ENCODE measurements around the gene CSRNP2.
"Not testable (repeated sequence)": the region's sequence is repeated elsewhere in the genome, so short reads cannot be mapped to it uniquely, and the experiment has no call there.

CSRNP2 gene

GRCh38 chr12:51083126-51083833 is at the start of gene CSRNP2:
Gene CSRNP2 (minus strand): TSS chr12:51083596. CDS start chr12:51076561, 7,035 bp downstream.
- peak; percentile 98 for DNase-seq

GRCh38 chr12:51132693-51133092 is 49.3 kb upstream of the CSRNP2 start:
- no peak for DNase-seq

- no peak for DNase-seq
Observed at GRCh38 chr12:51131745-51132521, 48.5 kb upstream of the CSRNP2 start.

GRCh38 chr12:51128919-51129318 is 45.5 kb upstream of the CSRNP2 start:
- no peak for DNase-seq

GRCh38 chr12:51127050-51127729 is 43.8 kb upstream of the CSRNP2 start:
- no peak for DNase-seq

- DNase-seq, result no peak
Observed at GRCh38 chr12:51126297-51126696, 42.9 kb upstream of the CSRNP2 start.

GRCh38 chr12:51124504-51124903 is 41.1 kb upstream of the CSRNP2 start:
- DNase-seq, result no peak

- no peak for DNase-seq
Observed at GRCh38 chr12:51122844-51123243, 39.4 kb upstream of the CSRNP2 start.

GRCh38 chr12:51118706-51119105 is 35.3 kb upstream of the CSRNP2 start:
- no peak for DNase-seq

GRCh38 chr12:51115533-51115932 is 32.1 kb upstream of the CSRNP2 start:
- DNase-seq, result no peak

GRCh38 chr12:51108136-51108535 is 24.7 kb upstream of the CSRNP2 start:
- no peak for DNase-seq

- DNase-seq, result no peak
Observed at GRCh38 chr12:51103977-51104376, 20.6 kb upstream of the CSRNP2 start.

GRCh38 chr12:51098611-51099010 is 15.2 kb upstream of the CSRNP2 start:
- DNase-seq, result no peak

- DNase-seq, result no peak
Observed at GRCh38 chr12:51090705-51091229, 7.4 kb upstream of the CSRNP2 start.

GRCh38 chr12:51087818-51088217 is 4.4 kb upstream of the CSRNP2 start:
- peak; percentile 75 for DNase-seq

GRCh38 chr12:51086933-51087332 is 3.5 kb upstream of the CSRNP2 start:
- DNase-seq, result no peak

- DNase-seq, result no peak
Observed at GRCh38 chr12:51085757-51086156, 2.4 kb upstream of the CSRNP2 start.

- peak; percentile 31 for DNase-seq
Observed at GRCh38 chr12:51082561-51083125, 753 bp downstream of the CSRNP2 start.

- no peak for DNase-seq
Observed at GRCh38 chr12:51081421-51081820, 2.0 kb downstream of the CSRNP2 start.

- no peak for DNase-seq
Observed at GRCh38 chr12:51080136-51080535, 3.3 kb downstream of the CSRNP2 start.

GRCh38 chr12:51078866-51079265 is 4.5 kb downstream of the CSRNP2 start:
- DNase-seq, result not testable (repeated sequence)

- not testable (repeated sequence) for DNase-seq
Observed at GRCh38 chr12:51078346-51078745, 5.0 kb downstream of the CSRNP2 start.

- no peak for DNase-seq
Observed at GRCh38 chr12:51077930-51078329, 5.5 kb downstream of the CSRNP2 start.

All from activated CD4-positive, alpha-beta T cell treated with anti-CD3 and anti-CD28 coated beads, Interleukin-10, Interleukin-2, amounts not matched to agents 100 ng/mL and 50 ng/mL, durations not matched to agents 16 hours and 8 hours (primary cell).